Stimulated activated CD4-positive, alpha-beta T cell treated with anti-CD3 and anti-CD28 coated beads, Interleukin-4, amount 100 ng/mL, for 48 hours (primary cell): ENCODE results near the gene CLRN2.
"Not testable (repeated sequence)": the region's sequence is repeated elsewhere in the genome, so short reads cannot be mapped to it uniquely, and the experiment has no call there.

Experiments used
- DNase-seq, 2 donors: peaks; one replicate each; pipeline ENCODE4 v3.0.0-alpha.2; 2020; ENCODE audit warnings: low read depth in 2 of 2

CLRN2 gene

DNA sequence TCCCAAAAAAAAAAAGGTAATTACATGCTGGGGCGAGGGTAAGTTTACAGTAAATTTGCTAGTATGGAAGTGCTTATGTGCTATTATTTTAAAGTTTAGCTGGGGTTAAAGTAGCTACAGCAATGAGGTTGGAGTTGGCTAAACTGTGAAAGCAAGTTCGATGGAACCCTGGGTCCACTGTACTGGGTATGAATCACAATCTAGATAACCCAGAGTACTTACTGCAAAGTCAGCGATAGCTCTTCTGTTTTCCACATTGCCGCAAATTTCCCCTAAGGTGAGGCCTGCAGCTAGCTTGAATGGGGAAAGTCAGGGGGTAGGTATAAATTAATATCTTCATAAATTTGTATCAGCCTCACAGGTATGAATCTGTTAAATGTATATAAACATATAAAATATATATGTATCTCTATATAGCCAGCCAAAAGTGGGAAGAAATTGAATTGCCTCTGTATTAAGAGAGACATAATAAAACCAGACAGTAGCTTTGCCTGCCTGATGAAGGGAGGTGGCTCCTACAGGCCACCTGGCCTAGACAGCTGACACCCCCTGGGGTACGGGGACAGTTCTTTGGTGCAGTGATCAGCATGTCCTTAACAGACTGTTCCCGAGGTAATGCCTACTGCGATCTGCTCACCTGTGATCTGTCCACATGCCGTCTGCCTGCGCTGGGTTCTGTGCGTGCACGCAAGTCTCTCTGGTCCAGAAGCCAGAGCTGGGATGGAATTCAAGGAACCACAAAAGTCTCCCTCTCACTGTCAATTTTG is 30.6 kb downstream of the CLRN2 start:
- DNase-seq, result no peak

DNA sequence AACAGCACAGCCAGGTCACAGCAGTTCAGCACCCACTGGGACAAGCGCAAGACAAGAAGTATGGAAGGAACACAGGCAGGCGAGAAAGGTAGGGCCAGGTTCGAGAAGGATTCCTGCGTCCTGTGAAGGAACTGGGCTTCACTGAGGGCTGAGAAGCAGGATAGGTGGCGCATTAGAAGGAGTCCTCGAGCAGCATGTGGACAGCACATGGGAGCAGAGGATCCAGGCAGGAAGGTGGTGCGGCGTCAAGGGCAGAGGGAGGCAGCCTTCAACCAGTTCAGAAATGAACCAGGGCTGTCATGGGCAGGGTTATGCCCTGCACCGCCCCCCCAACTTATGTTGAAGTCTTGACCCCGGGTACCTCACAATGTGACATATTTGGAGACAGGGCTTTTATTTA is 31.3 kb downstream of the CLRN2 start:
- no peak for DNase-seq

GRCh38 chr4:17546678-17547077 is 31.7 kb downstream of the CLRN2 start:
- DNase-seq, result no peak

GRCh38 chr4:17550549-17550948 is 35.6 kb downstream of the CLRN2 start:
- no peak for DNase-seq

GRCh38 chr4:17552427-17552826 is 37.5 kb downstream of the CLRN2 start:
- no peak for DNase-seq

DNA sequence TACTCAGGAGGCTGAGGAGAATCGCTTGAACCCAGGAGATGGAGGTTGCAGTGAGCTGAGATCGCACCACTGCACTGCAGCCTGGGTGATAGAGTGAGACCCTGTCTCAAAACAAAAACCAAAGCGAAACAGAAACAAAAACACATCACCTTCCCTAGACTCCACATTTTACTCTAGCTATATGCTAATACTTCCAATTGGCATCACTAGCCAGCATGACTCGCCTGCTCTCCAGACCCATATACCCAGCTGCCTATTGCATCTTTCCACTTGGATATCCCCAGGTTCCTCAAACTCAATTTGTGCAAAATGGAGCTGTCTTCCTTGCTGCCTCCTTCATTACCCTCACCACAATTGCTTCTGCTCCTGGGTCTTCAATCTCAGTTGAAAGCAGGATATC is 39.6 kb downstream of the CLRN2 start:
- no peak for DNase-seq

DNA sequence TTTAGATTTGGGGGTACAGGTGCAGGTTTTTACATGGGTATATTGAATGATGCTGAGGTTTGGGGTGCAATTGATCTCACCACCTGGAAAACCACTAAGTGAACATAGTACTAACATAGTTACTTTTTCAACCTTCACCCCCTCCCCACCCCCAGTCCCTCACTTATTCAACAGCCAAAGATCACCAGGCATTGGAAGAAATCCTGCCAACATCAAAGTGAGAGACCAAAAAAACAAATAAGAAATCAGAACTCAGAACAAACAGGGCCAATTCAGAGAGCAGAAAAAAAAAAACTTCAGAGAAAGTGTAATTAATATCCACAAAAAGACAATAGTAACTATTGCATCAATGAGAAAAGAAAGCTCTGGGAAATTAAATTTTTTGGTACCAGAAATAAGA is 41.5 kb downstream of the CLRN2 start:
- DNase-seq, result no peak

GRCh38 chr4:17557880-17558279 is 42.9 kb downstream of the CLRN2 start:
- DNase-seq, result no peak

- no peak for DNase-seq
Measured at GRCh38 chr4:17558941-17559708, 44.2 kb downstream of the CLRN2 start.

DNA sequence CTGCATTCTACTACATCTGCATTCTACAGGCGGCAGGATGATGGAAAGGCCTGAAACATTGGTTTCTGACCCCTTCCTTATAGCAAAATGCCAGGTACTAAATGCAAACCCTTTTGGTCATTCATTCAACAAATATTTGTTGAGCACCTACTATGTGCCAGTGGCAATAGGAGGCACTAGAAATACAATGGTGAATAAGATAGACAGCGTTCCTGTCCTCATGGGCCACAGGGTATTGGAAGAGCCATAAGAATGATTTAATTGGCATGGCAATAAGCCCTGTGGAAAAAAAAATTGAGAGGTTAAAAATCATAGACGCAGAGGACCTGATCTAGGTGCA is 44.7 kb downstream of the CLRN2 start:
- DNase-seq, result no peak

DNA sequence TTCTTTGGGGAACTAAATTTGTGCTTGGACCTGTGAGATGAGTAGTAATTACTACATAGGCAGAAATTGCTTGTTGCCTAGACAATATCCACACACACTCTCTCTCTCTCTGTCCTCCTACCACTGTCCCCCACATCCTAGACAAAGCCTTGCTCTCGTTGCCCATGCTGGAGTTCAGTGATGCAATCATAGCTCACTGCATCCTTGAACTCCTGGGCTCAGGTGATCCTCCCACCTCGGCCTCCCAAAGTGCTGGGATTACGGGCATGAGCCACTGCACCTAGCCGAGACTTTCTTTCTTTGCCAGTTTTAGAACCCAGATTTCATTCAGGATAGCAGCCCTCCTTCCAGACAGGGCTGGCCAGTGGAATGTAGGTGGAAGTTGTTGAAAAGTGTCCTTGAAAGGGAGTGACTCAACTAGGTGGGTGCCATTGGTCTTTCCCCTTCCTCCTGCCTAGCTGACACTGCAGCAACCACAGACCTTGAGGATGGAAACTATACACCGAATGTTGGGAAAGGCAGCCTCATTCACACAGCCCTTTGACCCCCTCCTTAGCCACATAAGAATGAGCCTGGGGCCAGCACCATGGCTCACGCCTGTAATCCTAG is 45.2 kb downstream of the CLRN2 start:
- DNase-seq, result no peak

- DNase-seq, result no peak
Measured at GRCh38 chr4:17561195-17561909, 46.4 kb downstream of the CLRN2 start.

DNA sequence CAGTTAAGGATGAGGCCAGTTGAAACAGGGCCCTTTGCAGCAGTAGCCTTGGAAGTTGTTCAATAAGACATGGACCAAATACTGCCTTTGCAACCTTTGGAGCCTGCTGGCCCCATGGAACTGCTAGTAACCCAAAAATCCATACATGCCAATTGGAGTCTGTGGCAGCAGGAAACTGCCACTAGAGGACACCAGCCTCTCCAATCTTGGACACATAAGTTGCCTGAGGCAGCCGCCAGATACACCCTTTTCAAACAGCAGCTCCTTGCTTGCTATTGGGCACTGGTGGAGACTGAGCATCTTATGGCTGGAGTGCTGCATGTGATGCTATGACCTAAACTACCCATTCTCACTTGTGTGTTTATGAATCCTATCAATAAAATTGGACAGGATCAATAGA is 47.2 kb downstream of the CLRN2 start:
- no peak for DNase-seq

DNA sequence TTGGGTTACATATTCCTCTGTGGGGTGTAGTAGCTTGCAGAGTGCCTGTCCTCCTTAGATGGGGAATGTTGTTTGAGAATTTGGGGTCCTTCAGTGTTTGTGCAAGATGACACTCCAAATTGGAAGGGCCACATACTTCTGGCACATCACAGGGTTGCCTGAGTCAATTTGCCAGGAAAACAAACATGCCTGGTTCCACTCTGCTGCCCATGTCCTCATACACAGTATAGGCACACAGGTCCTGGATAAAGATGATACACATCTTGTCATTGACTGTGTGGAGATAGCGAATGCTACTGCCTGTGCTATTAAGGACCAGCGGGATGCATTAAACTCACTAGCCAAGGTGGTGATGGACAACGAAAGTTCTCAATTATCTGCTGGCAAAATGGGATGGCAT is 50.9 kb downstream of the CLRN2 start:
- DNase-seq, result no peak

GRCh38 chr4:17567271-17567670 is 52.3 kb downstream of the CLRN2 start:
- DNase-seq, result no peak

DNA sequence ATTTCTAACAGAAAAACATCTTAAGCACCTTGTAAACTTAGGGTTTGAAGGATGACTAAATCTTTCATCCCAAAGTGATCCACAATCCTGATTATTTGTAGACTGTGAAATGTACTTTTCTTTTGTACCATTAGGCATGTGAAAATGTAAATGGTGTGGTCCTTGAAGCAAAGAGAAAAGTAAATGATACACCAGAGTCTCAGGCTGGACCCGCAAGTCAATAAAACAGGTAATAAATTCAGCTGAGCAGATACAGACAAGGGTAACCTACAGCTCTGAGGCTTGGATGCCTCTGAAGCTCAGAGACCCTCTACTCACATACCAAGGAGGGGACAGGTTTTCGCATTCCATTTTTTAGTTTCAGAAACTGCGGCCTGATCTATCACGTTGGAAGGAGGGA is 59.2 kb downstream of the CLRN2 start:
- DNase-seq, result no peak

GRCh38 chr4:17575177-17575576 is 60.2 kb downstream of the CLRN2 start:
- DNase-seq, result not testable (repeated sequence)
